NB4 (cell line): ENCODE results near the gene CTNNA2.

ENCODE experiments used
- CTCF ChIP-seq: IDR thresholded peaks from one replicate; pipeline ENCODE4 v1.5.1; 2012; ENCODE audit warnings: low read depth, low read length
- MAX ChIP-seq: IDR thresholded peaks from 2 replicates; pipeline ENCODE4 v1.6.1; 2011; ENCODE audit warnings: low read depth, low read length
- POLR2A ChIP-seq: IDR thresholded peaks from 2 replicates; pipeline ENCODE4 v1.6.1; 2011; ENCODE audit warnings: mild to moderate bottlenecking; ENCODE audit not compliant: insufficient read length; ENCODE audit errors: extremely low read depth

DNA sequence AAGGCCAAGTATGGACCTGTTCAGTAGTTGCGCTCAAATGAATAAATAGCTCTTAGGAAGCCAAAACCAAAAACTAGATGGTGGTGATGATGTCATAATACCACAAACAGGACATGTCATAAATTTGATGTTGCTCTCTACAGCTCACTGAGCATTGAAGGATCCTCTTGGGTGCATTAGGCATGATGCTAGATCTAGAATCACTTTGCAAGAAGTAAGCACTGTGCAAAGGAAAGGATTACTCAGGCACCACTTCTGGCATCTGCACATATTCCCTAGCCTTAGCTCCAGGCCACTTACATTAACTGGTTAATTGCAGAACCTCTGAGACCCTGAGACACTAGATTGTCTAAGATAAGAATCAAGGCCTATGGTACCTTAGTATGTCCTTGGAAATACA is 733.7 kb downstream of the CTNNA2 start:
- TF ChIP-seq CTCF (no peak), MAX (no peak), POLR2A (no peak)
